GM18499 (cell line): ENCODE data around the gene SGIP1.

Experiments
- ATAC-seq: cut with Tn5 transposase; IDR thresholded peaks from one replicate; pipeline ENCODE4 v1.9.1; 2021; ENCODE audit warnings: moderate number of reproducible peaks; ENCODE audit not compliant: insufficient read depth, unreplicated experiment

Gene SGIP1, protein sequence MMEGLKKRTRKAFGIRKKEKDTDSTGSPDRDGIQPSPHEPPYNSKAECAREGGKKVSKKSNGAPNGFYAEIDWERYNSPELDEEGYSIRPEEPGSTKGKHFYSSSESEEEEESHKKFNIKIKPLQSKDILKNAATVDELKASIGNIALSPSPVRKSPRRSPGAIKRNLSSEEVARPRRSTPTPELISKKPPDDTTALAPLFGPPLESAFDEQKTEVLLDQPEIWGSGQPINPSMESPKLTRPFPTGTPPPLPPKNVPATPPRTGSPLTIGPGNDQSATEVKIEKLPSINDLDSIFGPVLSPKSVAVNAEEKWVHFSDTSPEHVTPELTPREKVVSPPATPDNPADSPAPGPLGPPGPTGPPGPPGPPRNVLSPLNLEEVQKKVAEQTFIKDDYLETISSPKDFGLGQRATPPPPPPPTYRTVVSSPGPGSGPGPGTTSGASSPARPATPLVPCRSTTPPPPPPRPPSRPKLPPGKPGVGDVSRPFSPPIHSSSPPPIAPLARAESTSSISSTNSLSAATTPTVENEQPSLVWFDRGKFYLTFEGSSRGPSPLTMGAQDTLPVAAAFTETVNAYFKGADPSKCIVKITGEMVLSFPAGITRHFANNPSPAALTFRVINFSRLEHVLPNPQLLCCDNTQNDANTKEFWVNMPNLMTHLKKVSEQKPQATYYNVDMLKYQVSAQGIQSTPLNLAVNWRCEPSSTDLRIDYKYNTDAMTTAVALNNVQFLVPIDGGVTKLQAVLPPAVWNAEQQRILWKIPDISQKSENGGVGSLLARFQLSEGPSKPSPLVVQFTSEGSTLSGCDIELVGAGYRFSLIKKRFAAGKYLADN

DNA sequence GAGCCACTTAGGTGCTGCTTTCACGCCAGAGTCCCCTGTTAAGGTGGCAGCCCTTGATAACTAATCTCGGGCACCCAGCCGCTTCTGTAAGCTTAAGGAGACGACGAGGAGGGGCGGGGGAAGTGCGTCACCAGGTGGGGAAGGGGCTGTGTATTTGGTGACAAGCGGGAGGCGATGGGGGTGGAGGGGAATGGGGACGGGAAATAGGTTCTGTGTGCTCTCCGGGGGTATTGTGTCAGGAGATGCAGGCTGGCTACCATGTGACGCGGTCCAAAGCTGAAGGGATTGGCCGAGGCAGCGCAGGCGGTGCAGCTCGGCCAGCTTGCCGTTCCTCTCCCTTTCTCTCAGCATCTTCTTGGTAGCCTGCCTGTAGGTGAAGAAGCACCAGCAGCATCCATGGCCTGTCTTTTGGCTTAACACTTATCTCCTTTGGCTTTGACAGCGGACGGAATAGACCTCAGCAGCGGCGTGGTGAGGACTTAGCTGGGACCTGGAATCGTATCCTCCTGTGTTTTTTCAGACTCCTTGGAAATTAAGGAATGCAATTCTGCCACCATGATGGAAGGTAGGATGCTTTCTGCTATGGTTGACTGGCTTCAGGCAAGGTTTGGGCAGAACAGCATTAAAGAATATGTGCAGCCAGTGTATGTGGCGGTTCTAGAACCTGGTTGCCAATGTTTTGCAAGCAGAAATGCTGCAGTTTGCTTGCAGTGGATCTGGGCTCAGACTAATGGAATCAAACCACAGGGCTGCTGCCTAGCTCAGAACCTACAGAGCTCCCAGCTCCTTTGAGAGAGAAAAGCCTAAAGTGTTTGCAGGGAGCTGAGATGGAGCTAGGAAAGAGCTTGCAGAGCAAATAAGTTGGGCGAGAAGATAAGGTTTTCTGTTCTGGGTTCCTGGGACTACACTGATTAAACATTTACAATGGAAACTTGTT lies at the start of gene SGIP1:
TSS of gene SGIP1 (plus strand) at position 350 of the 937 bp plus-strand sequence. CDS start at position 556, 206 bp downstream.
- ATAC-seq: no peak

DNA sequence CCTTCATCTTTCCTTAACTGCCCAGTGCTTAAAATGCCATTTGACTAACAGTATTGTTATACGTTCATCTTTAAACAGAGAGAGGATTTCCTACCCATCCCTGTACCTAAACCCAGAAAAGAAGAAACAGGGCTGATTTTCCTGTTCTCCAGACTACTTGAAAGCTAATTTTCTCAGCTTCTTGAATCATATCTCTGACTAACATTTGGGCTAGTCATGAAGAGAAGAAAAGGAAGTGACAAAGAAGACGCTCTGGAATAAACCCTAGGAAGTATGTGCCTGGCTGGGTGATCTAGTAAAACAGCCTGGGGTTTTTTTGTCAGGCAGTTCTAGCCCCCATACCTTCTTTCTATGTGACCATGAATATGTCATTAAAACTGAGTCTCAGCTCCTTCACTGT lies 44.8 kb upstream of the SGIP1 start:
- no peak for ATAC-seq

- no peak for ATAC-seq
Observed at GRCh38 chr1:66489972-66490601, 43.9 kb upstream of the SGIP1 start.

DNA sequence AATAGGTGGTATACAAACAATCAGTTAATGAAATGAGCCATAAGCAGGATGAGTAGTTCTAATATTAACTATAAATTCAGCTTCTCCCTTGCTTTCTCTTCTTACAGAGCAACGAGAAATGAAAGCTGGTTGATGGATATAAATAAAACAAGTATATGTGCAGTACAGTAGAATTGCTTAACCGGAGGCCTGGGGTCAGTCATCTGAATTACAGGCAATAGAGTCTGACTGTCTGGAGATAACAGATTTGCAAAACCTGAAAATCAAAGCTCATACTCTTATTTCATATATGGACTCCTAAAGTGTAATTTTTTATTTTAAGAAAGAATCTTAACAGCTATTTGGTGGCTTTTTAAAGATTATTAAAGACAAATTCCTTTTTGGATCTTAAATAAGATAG lies 43.1 kb upstream of the SGIP1 start:
- no peak for ATAC-seq

DNA sequence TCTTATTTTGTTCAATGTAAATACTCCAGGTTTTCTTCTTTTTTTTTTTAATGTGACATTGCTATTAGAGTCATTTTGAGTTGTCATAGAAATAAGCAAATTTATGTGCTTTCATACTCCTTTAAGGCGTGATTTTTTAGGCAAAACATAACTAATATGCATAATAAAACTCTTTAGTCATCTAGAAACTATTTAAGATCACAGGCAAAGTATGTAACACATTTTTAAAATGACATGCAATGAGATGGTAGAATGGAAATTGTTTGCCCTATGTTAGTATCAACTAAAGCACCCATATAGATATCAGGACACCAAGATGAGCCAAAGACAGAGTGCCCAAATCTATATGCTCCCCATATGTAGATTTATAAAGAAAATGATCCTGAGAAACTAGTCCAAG lies 41.5 kb upstream of the SGIP1 start:
- ATAC-seq: no peak

GRCh38 chr1:66493731-66494130 lies 40.2 kb upstream of the SGIP1 start:
- no peak for ATAC-seq

- no peak for ATAC-seq
Observed at GRCh38 chr1:66494482-66494881, 39.5 kb upstream of the SGIP1 start.

DNA sequence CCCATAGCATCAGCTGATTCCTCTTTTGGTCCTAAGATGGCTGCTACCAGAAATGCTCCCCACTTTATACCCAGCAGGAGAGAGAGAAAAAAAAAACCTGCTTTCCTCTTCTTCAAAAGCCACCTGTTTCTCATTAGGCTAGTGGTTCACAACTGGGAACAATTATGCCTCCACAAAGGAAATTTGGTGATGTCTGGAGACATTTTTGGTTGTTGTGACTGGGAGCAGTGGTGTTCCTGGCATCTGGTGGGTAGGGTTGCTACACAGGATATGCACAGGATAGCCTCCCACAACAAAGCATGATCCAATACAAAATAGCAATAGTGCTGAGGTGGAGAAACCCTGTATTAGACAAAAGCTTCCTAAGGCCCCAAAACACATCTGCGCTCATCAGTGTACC lies 38.5 kb upstream of the SGIP1 start:
- no peak for ATAC-seq

DNA sequence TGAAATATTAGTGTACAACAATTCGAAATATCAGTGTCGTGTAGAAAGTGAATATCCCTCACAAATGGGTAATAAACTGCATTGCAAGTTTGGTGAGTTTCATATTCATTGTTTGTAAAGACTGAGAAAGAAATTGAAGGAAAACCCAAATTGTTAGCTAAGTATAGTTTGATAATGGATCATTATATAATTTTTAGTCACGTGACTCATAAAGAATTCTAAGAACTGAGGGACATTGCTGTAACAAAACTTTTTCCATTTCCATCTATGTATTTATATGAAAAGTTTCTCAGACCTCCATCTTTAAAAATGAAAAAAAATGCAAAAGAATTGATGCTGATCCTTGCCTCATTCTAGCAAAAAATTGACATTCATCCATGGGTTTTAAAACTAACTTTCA lies 36.0 kb upstream of the SGIP1 start:
- no peak for ATAC-seq

GRCh38 chr1:66500301-66500700 lies 33.7 kb upstream of the SGIP1 start:
- ATAC-seq: no peak

- ATAC-seq: no peak
Observed at GRCh38 chr1:66502086-66502485, 31.9 kb upstream of the SGIP1 start.

GRCh38 chr1:66503841-66504470 lies 30.0 kb upstream of the SGIP1 start:
- no peak for ATAC-seq

DNA sequence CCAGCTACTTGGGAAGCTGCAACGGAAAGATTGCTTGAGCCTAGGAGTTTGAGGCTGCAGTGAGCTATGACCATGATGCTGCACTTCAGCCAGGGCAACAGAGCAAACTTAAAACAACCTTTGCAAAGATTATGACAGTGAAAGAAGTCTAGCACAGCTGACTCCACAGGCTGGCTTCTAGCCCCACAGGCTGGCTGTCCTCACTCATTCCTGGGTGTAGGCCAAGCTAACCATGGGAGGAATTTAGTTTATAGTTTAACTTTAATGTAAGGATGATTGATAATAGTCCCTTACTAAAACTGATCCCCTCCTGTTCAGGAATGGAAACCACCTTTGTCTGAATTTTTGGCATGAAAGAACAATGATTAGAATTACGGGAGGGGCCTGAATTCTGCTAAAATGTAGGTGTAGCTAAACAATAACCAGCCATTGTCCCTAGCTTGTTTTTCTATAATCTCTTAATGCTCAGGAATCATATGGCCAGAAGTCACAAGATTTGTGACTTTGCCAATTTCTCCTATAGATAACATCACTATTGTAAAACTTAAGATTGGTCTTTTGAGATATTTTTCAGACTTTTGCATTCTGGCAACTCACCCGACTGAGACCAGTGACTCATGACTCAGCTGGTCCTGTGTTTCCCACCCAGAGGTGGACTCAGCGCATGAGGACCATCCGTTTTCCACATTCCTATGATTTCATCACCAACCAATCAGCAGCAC lies 28.1 kb upstream of the SGIP1 start:
- no peak for ATAC-seq

DNA sequence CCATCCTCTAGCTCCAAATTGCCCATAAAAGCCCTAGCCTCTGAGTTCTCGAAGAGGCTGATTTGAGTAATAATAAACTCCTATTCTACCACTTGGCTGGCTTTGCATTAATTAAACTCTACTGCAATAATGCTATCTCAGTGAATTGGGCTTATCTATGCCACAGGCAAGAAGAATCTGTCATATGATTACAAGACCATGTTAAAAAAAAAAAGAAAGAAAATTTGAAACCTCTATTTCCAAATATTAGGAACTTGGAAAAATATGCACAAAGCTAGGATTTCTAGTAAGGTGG lies 27.6 kb upstream of the SGIP1 start:
- ATAC-seq: no peak

GRCh38 chr1:66506991-66507390 lies 27.0 kb upstream of the SGIP1 start:
- no peak for ATAC-seq

DNA sequence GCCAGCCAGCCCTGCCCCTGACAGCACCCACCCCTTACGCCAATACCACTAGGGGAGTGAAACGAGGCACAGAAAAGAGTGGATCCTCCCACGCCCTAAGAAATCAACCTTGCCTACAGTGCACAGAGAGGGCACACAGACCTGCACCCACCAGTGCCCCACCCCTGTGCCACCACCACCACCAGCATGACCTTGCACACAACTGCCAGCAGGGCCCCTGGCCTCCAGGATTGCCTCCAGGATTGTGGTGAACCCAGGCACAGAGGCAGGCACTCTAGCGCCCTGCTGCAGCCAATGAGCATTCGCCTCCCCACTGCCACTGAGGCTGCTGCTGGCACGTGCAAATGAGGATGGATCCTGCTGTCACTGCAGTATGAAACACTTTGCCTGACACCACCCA lies 23.5 kb upstream of the SGIP1 start:
- no peak for ATAC-seq

DNA sequence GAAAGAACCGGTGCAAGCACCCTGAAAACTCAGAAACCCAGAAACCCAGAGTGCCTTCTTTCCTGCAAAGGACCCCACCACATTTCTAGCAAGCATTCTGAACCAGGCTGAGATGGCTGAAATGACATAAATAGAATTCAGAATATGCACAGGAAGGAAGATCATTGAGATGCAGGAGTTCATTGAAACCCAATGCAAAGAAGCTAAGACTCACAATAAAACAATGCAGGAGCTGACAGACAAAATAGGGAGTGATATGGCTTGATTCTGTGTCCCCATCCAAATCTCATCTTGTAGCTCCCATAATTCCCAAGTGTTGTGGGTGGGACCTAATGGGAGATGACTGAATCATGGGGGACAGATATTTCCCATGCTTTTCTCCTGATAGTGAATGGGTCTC lies 22.8 kb upstream of the SGIP1 start:
- no peak for ATAC-seq

DNA sequence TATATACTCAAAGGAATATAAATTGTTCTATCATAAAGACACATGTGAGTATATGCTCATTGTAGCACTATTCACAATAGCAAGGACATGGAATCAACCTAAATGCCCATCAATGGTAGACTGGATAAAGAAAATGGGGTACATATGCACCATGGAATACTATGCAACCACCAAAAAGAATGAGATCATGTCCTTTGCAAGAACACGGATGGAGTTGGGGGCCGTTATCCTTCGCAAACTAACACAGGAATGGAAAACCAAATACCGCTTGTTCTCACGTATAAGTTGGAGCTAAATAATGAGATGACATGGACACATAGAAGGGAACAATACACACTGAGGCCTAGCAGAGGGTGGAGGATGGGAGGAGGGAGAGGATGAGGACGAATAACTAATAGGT lies 16.0 kb upstream of the SGIP1 start:
- no peak for ATAC-seq

DNA sequence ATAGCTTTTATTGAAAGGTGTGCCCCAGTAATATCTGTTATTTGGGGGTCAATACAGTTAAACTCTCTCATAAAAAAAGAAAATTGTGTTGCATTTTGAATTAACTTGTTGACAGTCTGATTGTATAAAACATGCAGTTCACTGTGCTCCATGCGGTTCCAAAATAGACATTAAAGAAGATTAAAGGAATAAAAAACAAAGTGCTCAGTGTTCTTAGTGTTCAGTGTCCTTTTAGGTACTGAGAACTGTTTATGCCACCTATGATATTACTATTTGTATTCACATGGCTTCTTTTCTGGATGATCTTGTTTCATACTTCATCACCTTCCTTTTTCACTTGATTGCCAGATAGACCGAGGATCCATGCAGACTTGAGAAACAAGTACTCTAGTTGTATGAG lies 15.3 kb upstream of the SGIP1 start:
- no peak for ATAC-seq
